Keratinocyte (primary cell): ENCODE results near the gene DDX39A.

ENCODE experiments used
- EZH2 ChIP-seq: IDR thresholded peaks from one replicate; pipeline ENCODE4 v1.6.1; 2012; ENCODE audit warnings: inconsistent platforms, mild to moderate bottlenecking, low read length, moderate library complexity
- TF ChIP-seq, protein P1 (sequence below), 3 experiments: IDR thresholded peaks in 1 of 3; conservative IDR thresholded peaks in 1 of 3; optimal IDR thresholded peaks in 1 of 3; 2 replicates in 2 of 3; 3 replicates in 1 of 3; pipeline versions ENCODE3 to v1.5.1; 2011; ENCODE audit warnings: low read length in 3 of 3, mild to moderate bottlenecking in 3 of 3, moderate library complexity in 2 of 3, control low read depth in 1 of 3, inconsistent platforms in 1 of 3; ENCODE audit not compliant: insufficient read depth in 2 of 3; ENCODE audit errors: extremely low read depth in 1 of 3

- TF ChIP-seq, protein P1, sequence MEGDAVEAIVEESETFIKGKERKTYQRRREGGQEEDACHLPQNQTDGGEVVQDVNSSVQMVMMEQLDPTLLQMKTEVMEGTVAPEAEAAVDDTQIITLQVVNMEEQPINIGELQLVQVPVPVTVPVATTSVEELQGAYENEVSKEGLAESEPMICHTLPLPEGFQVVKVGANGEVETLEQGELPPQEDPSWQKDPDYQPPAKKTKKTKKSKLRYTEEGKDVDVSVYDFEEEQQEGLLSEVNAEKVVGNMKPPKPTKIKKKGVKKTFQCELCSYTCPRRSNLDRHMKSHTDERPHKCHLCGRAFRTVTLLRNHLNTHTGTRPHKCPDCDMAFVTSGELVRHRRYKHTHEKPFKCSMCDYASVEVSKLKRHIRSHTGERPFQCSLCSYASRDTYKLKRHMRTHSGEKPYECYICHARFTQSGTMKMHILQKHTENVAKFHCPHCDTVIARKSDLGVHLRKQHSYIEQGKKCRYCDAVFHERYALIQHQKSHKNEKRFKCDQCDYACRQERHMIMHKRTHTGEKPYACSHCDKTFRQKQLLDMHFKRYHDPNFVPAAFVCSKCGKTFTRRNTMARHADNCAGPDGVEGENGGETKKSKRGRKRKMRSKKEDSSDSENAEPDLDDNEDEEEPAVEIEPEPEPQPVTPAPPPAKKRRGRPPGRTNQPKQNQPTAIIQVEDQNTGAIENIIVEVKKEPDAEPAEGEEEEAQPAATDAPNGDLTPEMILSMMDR (optimal IDR thresholded peaks at IDR 0.05 in 1 of 3, IDR thresholded peaks at IDR 0.05 in 1 of 3, conservative IDR thresholded peaks at IDR 0.05 in 1 of 3; ENCODE audit: extremely low read depth in 1 of 3, insufficient read depth in 2 of 3, low read length in 3 of 3), result no peak
- no peak for TF ChIP-seq EZH2
Observed at GRCh38 chr19:14395262-14395661, 23.9 kb downstream of the DDX39A start.
